SIG-M5 treated with dmso at 0.1 percent for 504 hours (cell line): ENCODE results near the gene CLIP2.
"Not testable (repeated sequence)": the region's sequence is repeated elsewhere in the genome, so short reads cannot be mapped to it uniquely, and the experiment has no call there.

Experiments
- DNase-seq: peaks from one replicate; lab custom pipeline; 2025; ENCODE audit not compliant: unreplicated experiment; lab: John Stamatoyannopoulos, UW

Gene CLIP2

GRCh38 chr7:74365322-74366022, 76.3 kb downstream of the CLIP2 start:
- peak; percentile 68 for DNase-seq

- DNase-seq, result no peak
These were observed 82.5 kb downstream of the CLIP2 start for GRCh38 chr7:74371381-74372341.

GRCh38 chr7:74372511-74373111, 83.4 kb downstream of the CLIP2 start:
- DNase-seq, result no peak

GRCh38 chr7:74373536-74373935, 84.3 kb downstream of the CLIP2 start:
- DNase-seq, result no peak

- no peak for DNase-seq
These were observed 86.6 kb downstream of the CLIP2 start for GRCh38 chr7:74375726-74376220.

- no peak for DNase-seq
These were observed 87.2 kb downstream of the CLIP2 start for GRCh38 chr7:74376256-74377036.

GRCh38 chr7:74379938-74380337, 90.7 kb downstream of the CLIP2 start:
- no peak for DNase-seq

GRCh38 chr7:74380720-74381119, 91.5 kb downstream of the CLIP2 start:
- DNase-seq, result no peak

GRCh38 chr7:74384086-74384485, 94.9 kb downstream of the CLIP2 start:
- not testable (repeated sequence) for DNase-seq

- DNase-seq, result not testable (repeated sequence)
These were observed 95.6 kb downstream of the CLIP2 start for GRCh38 chr7:74384854-74385253.

- no peak for DNase-seq
These were observed 98.4 kb downstream of the CLIP2 start for GRCh38 chr7:74387606-74388005.

- DNase-seq, result no peak
These were observed 99.7 kb downstream of the CLIP2 start for GRCh38 chr7:74388880-74389415.

GRCh38 chr7:74393722-74394121, 104.5 kb downstream of the CLIP2 start:
- DNase-seq, result not testable (repeated sequence)

- not testable (repeated sequence) for DNase-seq
These were observed 105.4 kb downstream of the CLIP2 start for GRCh38 chr7:74394601-74395000.

- no peak for DNase-seq
These were observed 106.6 kb downstream of the CLIP2 start for GRCh38 chr7:74395745-74396311.

GRCh38 chr7:74396993-74397392, 107.8 kb downstream of the CLIP2 start:
- DNase-seq, result no peak

GRCh38 chr7:74398426-74398825, 109.2 kb downstream of the CLIP2 start:
- no peak for DNase-seq

- no peak for DNase-seq
These were observed 109.8 kb downstream of the CLIP2 start for GRCh38 chr7:74399006-74399405.

- DNase-seq, result no peak
These were observed 111.4 kb downstream of the CLIP2 start for GRCh38 chr7:74400420-74401136.
